Muscle layer of colon (tissue), 2 donors: ENCODE measurements around the gene CELSR1.
"Not testable (repeated sequence)": the region's sequence is repeated elsewhere in the genome, so short reads cannot be mapped to it uniquely, and the experiment has no call there.

Experiments
- H3K27ac ChIP-seq: one replicate; pipeline ENCODE4 v1.7.0; 2013; ENCODE audit warnings: low read depth, mild to moderate bottlenecking, low read length, moderate library complexity
- H3K27me3 ChIP-seq, 2 donors: one replicate each; pipeline ENCODE4 v1.7.0; 2013; ENCODE audit warnings: low read length in 2 of 2, mild to moderate bottlenecking in 2 of 2; ENCODE audit not compliant: insufficient read depth in 2 of 2, control insufficient read depth in 1 of 2
- H3K36me3 ChIP-seq: one replicate; pipeline ENCODE4 v1.7.0; 2013; ENCODE audit warnings: mild to moderate bottlenecking, low read length; ENCODE audit not compliant: insufficient read depth
- H3K4me1 ChIP-seq: one replicate; pipeline ENCODE4 v1.7.0; 2013; ENCODE audit warnings: mild to moderate bottlenecking, low read length; ENCODE audit not compliant: insufficient read depth
- H3K4me3 ChIP-seq, 2 donors: one replicate each; pipeline ENCODE4 v1.7.0; 2013; ENCODE audit warnings: low read length in 2 of 2, low read depth in 1 of 2, mild to moderate bottlenecking in 1 of 2, moderate library complexity in 1 of 2
- H3K9ac ChIP-seq: one replicate; pipeline ENCODE4 v1.7.0; 2013; ENCODE audit warnings: low read length
- H3K9me3 ChIP-seq: one replicate; pipeline ENCODE4 v1.7.0; 2013; ENCODE audit warnings: mild to moderate bottlenecking, low read length
- donor health status: abdominal sarcoma.
- donor health status: Adenocarcinoma of cecum.

Gene CELSR1

DNA sequence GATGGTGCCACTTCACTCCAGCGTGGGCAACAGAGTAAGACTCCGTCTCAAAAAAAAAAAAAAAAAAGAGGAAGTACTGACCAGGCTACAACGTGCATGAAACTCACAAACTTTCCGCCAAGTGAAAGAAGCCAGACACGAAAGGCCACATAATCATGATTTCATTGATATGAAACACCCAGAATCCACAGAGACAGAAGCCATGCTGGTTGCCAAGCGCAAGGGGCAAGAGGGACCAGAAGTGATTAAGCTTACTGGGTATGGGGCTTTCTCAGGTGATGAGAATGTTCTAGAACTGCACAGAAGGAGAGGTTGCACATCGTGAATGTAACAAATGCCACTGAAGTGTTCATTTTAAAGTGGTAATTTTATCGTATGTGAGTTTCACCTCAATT lies 60.9 kb downstream of the CELSR1 start:
- Histone ChIP-seq H3K9ac (no peak overlapping the region), H3K4me3 (no peak overlapping the region), H3K27me3 (no peaks in the 10 kb centered on the region), H3K27ac (no peak overlapping the region), H3K36me3 (no peaks in the 10 kb centered on the region), H3K9me3 (no peaks in the 10 kb centered on the region), H3K4me1 (no peaks in the 10 kb centered on the region)

DNA sequence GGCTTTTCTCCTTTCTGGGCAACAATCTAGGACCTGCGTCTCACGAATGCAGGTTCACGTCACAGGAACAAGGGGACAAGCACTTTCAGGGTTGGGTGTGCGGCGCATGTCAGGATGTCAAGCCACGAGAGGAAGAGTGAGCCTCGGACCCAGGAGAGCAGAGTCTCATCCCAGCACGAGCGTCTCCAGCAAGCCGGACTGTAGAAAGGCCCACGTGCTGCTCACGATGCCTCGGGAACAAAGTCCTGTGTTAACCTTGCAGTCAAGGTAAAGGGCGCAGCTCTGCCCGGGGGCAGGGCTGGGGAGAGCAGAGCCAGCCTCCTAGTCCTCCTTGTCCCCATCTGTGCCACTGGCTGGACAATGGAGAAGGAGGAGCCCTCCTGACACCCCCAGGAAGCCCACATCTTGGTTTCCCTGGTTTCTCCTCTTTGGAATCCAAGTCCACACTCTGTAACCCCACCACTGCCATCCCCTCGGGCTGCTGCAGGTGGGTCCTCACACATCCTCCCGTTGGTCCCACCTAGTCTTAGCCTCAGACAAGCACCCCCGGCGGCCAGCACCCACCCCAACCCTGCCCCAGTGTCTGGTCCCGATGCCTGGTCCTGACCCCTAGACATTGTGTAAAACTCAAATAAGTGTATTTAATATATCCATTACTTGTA lies 63.4 kb downstream of the CELSR1 start:
- Histone ChIP-seq H3K36me3 (no peaks in the 10 kb centered on the region), H3K9ac (no peak overlapping the region), H3K27ac (no peak overlapping the region), H3K4me1 (no peaks in the 10 kb centered on the region), H3K4me3 (no peak overlapping the region), H3K27me3 (no peaks in the 10 kb centered on the region), H3K9me3 (no peaks in the 10 kb centered on the region)

DNA sequence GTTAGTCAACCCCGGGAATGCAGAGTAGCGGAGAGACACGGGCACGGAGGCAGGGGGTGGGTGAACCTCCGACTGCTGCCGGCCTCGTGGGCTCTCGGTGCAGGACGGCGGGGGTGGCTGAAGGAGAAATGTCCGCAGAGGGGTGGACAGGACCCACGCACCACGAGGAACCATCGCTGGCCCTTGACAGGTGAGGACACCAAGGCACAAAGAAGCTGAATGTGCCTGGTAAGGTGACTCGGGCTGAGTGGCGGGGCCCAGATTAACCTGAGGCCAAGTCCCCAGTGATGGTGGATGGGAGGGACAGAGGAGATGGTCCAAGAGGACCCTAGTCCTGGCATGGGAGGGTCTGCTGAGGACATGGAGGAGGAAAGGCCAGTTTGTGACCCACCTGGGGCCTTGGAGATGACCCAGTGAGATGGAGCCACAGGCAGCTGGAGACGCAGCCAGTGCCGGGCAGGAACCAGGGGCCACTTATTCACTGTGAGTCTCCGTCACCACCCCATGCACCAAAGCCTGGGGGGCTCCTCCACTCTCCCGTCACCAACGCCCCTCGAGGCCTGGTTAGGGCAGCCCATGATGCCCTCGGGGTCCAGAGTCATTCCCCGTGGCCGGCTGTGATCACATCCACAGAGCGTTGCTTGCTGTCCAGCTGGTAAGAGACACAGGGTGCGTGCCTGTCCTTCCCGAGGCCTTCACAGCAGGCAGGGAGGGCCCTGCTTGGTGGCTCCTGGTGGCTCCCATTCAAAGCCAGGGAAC lies 64.2 kb downstream of the CELSR1 start:
- H3K36me3 ChIP-seq = no peaks in the 10 kb centered on the region
- H3K27me3 ChIP-seq = no peaks in the 10 kb centered on the region
- no peaks in the 10 kb centered on the region for H3K9me3 ChIP-seq
- no peak overlapping the region for H3K4me3 ChIP-seq
- no peak overlapping the region for H3K27ac ChIP-seq
- no peak overlapping the region for H3K9ac ChIP-seq
- no peaks in the 10 kb centered on the region for H3K4me1 ChIP-seq

DNA sequence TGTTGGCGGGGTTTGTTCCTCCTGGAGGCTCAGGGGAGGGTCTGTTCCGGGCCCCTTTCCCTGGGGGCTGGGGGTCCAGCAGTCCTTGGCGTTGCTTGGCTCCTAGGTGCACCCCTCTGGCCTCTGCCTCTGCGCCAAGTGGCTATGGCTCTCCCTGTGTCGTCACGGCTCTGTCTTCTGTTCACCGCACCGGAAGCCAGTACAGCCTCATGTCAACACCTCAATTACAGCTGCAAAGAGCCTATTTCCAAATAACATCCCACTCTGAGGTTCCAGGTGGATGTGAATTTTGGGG lies 64.8 kb downstream of the CELSR1 start:
- H3K27me3 ChIP-seq = no peaks in the 10 kb centered on the region
- H3K36me3 ChIP-seq = no peaks in the 10 kb centered on the region
- H3K27ac ChIP-seq = no peak overlapping the region
- H3K4me1 ChIP-seq = no peaks in the 10 kb centered on the region
- H3K9ac ChIP-seq = no peak overlapping the region
- H3K4me3 ChIP-seq = no peak overlapping the region
- no peaks in the 10 kb centered on the region for H3K9me3 ChIP-seq

DNA sequence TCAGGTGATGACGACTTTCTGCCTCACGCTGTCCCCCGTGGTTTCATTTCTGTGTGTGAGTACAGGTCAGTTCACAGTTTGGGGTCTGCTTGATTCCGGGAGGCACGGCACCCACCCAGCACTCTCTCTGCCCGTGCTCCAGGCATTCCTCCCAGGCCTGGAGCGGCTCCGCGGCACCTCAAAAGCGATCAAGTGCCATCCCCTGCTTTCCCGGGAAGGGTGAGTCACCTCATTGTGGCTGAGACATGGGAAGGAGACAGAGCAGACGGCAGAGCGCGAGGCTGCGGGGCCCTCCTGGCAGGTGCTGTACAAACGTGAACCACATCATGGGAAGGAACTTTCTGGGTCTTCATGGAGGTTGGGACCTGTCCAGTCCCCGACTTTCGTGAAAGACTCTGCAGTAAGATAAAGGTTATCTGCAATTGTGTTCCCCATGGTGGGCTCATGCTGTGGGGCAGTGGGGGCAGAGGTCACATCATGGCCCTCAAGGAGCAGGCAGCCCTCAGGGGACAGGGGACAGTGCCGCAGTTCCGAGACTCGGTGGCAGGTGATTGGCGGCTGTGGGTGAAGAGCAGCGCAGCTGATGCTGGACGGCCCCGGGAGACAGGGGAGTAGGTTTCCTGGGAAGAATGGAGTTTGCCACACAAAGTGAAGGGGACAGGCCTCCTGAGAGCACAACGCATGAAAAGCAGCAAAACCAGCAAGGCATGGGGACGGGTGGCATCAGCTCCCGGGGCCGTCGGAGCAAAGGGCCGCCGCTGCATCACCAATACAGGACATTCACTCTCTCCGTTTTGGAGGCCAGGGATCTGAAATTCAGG lies 65.3 kb downstream of the CELSR1 start:
- Histone ChIP-seq H3K27ac (no peak overlapping the region), H3K36me3 (no peaks in the 10 kb centered on the region), H3K27me3 (no peaks in the 10 kb centered on the region), H3K9me3 (no peaks in the 10 kb centered on the region), H3K4me3 (no peak overlapping the region), H3K4me1 (no peaks in the 10 kb centered on the region), H3K9ac (no peak overlapping the region)

DNA sequence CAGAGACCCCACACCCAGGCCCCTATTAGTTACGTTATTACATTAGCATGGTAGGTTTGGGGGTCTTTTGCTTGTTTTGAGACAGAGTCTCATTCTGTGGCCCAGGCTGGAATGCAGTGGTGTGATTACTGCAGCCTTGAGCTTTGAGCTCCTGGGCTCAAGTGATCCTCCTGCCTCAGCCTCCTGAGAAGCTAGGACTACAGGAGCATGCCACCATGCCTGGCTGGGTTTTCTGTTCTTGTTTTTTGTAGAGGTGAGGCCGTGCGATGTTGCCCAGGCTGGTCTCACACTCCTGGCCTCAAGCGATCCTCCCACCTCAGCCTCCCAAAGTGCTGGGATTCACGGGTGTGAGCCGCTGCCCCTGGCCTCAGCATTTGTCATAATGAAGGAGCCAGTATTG lies 66.1 kb downstream of the CELSR1 start:
- not testable (repeated sequence) for H3K4me1 ChIP-seq, H3K27me3 ChIP-seq, H3K4me3 ChIP-seq, H3K27ac ChIP-seq, H3K9ac ChIP-seq, H3K9me3 ChIP-seq, H3K36me3 ChIP-seq

DNA sequence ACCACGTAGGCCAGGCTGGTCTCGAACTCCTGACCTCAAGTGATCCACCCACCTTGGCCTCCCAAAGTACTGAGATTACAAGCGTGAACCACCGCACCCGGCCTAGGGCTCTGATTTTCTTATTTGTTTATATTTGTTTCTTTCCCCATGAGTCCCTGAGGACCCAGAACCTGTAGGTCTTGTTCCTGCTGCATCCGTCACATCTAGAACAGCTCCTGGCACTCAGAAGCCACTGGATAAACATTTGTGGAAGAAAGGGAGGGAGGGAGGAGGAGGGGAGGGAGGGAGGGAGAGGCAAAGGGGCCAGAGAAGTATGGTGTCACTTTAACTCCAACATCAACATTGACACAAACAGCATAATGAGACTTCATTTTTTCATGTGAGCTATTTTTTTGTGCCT lies 67.7 kb downstream of the CELSR1 start:
- H3K4me1 ChIP-seq = no peaks in the 10 kb centered on the region
- no peak overlapping the region for H3K27ac ChIP-seq
- H3K9ac ChIP-seq = no peak overlapping the region
- H3K4me3 ChIP-seq = no peak overlapping the region
- H3K36me3 ChIP-seq = no peaks in the 10 kb centered on the region
- H3K27me3 ChIP-seq = peaks cover 0 to 12% of the 10 kb centered on the region in 2 donors
- no peaks in the 10 kb centered on the region for H3K9me3 ChIP-seq

DNA sequence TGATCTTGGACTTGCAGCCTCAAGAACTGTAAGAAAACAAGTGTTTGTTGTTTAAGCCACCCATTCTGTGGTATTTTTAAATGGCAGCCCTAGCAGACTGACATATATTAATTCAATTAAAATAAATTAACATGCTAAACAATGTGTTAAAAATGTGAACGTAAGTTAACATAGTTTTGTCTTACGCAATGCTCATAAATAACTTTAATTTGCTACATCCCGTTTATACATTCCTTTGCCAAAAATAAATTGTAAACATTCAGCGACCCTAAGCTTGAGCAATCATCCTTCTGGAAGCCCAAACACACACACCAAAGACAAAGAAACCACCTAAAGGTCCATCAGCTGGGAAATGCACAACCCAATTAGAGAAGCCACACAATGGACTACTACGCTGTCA lies 70.4 kb downstream of the CELSR1 start:
- H3K36me3 ChIP-seq = no peaks in the 10 kb centered on the region
- no peak overlapping the region for H3K9ac ChIP-seq
- no peak overlapping the region for H3K27ac ChIP-seq
- no peak overlapping the region for H3K4me3 ChIP-seq
- H3K9me3 ChIP-seq = no peaks in the 10 kb centered on the region
- H3K4me1 ChIP-seq = no peaks in the 10 kb centered on the region
- peaks cover 0 to 12% of the 10 kb centered on the region in 2 donors for H3K27me3 ChIP-seq

DNA sequence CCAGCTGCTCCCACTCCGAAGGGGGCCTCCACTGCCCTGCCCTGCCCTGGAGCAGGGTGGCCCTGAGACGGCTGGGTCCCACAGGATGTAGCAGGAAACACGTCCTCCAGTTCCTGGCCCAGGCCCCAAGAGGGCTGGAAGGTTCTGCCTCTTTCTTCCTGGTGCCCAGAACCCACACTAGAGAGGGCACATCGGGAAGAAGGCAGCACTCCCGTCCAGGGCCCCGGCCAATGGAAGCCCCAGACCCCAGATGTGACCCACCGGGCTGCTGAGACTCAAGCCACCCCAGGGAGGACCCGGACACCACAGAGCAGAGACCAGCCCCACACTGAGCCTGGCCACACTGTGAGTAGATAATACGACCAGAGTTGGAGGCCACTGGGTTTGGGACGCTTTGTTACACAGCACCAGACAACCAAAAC lies 71.2 kb downstream of the CELSR1 start:
- Histone ChIP-seq H3K27ac (no peak overlapping the region), H3K9me3 (no peaks in the 10 kb centered on the region), H3K9ac (no peak overlapping the region), H3K36me3 (no peaks in the 10 kb centered on the region), H3K4me3 (no peak overlapping the region), H3K4me1 (no peaks in the 10 kb centered on the region), H3K27me3 (peaks cover 0 to 12% of the 10 kb centered on the region in 2 donors)

DNA sequence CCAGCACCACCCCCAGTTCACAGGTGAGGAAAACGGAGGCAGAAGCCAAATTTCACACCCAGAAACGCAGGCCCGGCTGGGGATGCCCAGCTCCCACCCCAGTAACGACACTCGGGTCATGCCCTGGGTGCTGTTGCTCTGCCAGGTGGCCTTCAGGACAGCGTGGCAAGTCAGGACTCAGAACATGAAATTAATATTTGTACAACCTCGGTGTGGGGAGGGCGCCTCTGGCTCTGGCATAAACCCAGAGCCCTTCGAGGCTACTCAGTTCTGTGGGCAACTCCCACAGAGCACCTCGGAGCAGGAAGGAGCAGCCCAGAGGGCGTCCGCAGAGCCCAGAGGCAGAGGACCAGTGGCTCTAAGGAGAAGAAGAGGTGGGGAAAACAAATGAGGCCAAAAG lies 71.6 kb downstream of the CELSR1 start:
- Histone ChIP-seq H3K9me3 (no peaks in the 10 kb centered on the region), H3K4me1 (no peaks in the 10 kb centered on the region), H3K27ac (no peak overlapping the region), H3K36me3 (no peaks in the 10 kb centered on the region), H3K9ac (no peak overlapping the region), H3K27me3 (peaks cover 0 to 12% of the 10 kb centered on the region in 2 donors), H3K4me3 (no peak overlapping the region)

DNA sequence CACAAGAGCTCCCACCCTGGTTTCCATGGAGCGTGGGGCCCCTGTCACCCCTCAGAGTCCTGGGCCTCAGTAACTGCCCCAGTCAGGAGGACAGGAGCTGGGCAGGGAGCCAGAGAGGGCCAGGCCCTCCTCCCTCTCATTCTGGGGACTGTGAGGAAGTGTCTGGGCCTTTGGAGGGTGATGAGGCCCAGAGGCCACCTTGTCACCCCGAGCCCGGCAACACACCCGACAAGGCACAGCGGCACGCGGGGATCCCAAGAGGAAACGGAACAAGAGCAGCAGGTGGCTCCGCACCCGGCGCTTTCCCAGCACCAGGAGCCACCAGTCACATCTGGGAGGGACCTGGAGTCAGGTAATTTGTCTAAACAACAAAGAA lies 72.1 kb downstream of the CELSR1 start:
- no peak overlapping the region for H3K4me3 ChIP-seq
- H3K27me3 ChIP-seq = peaks cover 0 to 12% of the 10 kb centered on the region in 2 donors
- H3K9me3 ChIP-seq = no peaks in the 10 kb centered on the region
- no peak overlapping the region for H3K27ac ChIP-seq
- no peaks in the 10 kb centered on the region for H3K36me3 ChIP-seq
- no peaks in the 10 kb centered on the region for H3K4me1 ChIP-seq
- no peak overlapping the region for H3K9ac ChIP-seq
